GM12874 (cell line): ENCODE measurements around the gene CHST13.

ENCODE experiments used
- TF ChIP-seq, protein P1 (sequence below): IDR thresholded peaks from 2 replicates; pipeline ENCODE4 v1.5.1; 2011; ENCODE audit warnings: low read depth, mild to moderate bottlenecking, control low read depth, low read length, moderate library complexity; ENCODE audit not compliant: insufficient read depth

The CHST13 gene

DNA sequence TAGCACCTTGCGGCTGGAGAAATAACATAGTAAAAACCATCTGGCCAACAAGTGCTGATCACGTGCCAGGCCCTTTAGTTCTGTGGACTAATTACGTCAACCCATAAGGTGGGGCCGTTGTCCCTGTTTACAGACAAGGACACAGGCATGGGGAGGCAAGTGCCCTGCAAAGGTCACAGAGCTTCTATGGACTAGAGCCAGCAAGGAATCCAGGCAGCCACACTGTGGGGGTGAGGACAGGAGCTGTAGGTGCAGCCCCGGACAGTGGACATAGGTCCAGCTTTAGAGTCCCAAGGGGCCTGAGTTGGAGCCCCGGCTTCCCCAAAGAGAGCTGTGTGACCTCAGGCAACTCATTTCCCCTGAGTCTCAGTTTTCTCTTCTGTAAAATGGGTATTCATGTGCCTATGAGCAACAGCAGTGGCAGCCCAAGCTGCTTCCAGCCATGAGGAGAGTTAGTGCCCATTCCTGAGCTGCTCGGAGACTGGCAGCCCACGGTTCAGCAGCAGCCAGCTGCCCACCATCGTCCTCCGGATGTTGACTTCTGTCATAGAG, 13.9 kb downstream of the CHST13 start:
- TF ChIP-seq, protein P1, sequence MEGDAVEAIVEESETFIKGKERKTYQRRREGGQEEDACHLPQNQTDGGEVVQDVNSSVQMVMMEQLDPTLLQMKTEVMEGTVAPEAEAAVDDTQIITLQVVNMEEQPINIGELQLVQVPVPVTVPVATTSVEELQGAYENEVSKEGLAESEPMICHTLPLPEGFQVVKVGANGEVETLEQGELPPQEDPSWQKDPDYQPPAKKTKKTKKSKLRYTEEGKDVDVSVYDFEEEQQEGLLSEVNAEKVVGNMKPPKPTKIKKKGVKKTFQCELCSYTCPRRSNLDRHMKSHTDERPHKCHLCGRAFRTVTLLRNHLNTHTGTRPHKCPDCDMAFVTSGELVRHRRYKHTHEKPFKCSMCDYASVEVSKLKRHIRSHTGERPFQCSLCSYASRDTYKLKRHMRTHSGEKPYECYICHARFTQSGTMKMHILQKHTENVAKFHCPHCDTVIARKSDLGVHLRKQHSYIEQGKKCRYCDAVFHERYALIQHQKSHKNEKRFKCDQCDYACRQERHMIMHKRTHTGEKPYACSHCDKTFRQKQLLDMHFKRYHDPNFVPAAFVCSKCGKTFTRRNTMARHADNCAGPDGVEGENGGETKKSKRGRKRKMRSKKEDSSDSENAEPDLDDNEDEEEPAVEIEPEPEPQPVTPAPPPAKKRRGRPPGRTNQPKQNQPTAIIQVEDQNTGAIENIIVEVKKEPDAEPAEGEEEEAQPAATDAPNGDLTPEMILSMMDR: no peak

DNA sequence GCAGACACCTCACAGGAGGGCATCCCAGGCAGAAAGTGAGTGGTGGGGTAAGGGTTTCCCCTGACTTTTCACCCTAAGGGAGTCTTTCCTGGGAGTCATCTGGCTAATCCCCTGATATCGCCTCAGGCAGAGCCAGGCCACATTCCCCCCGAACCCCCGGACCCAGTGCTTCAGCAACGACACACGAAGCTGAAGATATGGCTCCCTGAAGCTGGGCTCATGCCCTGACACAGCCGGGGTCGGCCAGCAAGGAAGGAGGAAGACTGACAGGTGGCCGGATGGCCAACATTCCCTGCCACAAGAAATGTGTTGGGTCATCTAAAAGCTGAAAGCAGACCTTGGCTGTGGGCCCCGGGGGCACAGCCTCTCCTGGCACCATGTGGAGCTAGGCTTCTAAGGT, 14.4 kb downstream of the CHST13 start:
- TF ChIP-seq, protein P1: no peak

DNA sequence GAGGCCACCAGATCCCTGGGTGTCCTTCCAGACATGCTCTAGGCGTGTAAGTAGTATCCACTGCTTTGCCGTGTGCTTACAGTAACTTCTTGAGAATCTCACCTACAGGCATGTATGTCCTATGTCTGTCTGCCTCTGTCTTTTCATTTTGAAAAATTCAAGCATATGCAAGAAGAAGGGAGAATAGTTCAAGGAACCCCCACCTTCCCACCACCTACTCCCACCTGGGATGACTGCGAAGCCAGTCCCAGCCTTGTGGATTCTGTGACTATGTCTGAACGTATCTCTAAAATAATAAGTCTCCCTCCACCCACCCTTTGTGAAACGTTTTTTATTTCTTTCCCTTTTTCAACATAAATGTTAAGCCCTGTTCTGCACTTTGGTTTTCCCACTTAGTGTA, 15.0 kb downstream of the CHST13 start:
- TF ChIP-seq, protein P1: no peak

DNA sequence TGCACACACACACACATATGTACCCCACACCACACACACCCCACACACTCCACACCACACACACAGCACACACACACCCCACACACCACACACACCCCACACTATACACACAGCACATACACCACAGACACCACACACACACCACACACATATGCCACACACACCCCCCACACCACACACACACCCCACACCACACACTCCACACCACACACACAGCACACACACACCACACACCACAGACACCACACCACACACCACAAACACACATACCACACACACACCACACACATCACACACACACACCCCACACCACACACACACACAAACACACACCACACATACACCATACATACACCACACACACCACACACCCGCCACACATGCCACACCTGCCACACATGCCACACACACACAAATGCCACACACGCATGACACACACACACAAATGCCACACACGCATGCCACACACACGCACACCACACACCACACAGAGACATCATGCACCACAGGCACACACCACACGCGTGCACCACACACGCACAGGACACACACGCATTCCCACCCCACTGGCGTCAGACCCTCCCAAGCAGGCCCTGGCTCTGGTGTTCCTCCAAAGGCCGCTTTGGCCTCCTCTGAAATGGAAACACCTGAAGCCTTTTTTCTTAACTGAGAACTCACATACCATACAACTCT, 15.7 kb downstream of the CHST13 start:
- TF ChIP-seq, protein P1: no peak

DNA sequence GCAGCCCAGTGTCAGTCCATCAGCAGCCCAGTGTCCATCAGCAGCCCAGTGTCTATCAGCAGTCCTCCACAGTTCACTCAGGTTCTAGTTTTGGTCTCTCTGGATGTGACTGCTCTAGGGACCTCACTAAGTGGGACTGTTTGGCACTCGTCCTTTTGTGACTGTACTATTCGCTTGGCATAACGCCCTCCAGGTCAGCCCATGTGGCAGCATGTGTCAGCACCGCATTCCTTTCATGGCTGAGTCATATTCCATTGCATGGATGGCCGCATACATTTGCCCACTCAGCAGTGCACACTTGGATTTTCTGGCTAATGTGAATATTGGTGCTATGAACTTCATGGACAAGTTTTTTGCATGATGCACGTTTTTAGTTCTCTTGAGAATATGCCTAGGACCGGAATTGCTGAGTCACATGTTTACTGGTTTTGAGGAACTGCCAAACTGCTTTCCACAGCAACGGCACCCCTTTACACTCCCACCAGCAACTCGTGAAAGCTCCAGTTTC, 16.4 kb downstream of the CHST13 start:
- TF ChIP-seq, protein P1: no peak

DNA sequence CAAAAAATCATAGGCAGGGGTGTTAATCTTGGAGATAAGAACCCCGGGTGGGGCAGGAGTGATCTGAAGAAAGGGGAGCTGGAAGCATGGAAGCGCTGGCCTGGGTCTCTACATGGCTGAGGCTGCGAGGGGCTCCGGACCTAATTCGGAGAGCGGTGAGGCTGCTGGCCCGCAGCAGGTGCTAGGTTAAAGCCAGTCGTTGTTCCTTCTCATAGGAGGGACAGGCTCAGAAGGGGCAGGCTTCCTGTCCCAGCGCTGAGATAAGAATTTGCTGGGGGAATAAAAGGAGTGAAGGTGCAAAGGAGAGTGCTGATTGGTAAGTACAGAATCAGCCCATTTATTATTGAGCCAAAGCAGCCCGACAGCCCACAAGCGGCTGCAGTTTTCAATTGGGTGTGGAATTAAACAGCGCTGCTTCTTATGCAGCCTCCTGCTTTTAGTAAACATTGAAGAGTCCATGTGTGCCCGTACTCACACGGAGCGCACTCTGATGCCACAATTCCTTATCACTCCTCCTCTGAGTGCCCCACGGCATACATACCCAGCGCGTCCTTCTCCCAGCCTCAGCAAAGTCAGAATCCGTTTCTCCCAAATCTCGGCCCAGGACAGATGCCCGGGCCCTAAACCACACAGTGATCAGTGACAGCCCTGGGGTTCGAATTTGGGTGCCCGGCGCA, 17.1 kb downstream of the CHST13 start:
- TF ChIP-seq, protein P1: no peak

DNA sequence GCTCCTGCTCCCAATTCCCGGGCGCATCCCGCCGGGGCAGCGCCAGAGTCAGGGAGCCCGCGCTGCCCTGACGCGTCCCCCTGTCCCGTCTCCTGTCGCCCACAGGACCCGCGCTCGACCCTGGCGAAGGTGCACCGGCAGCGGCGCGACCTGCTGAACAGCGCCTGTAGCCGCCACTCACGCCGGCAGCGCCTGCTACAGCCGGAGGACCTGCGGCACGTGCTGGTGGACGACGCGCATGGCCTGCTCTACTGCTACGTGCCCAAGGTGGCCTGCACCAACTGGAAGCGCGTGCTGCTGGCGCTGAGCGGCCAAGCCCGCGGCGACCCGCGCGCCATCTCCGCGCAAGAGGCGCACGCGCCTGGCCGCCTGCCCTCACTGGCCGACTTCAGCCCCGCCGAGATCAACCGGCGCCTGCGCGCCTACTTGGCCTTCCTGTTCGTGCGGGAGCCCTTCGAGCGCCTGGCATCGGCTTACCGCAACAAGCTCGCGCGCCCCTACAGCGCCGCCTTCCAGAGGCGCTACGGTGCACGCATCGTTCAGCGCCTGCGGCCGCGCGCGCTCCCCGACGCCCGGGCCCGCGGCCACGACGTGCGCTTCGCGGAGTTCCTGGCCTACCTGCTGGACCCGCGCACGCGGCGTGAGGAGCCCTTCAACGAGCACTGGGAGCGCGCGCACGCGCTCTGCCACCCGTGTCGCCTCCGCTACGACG, 17.8 kb downstream of the CHST13 start:
- TF ChIP-seq, protein P1: no peak
